GM21576 (cell line): ENCODE data around the gene MYF6.

Experiments
- ATAC-seq: cut with Tn5 transposase; IDR thresholded peaks from one replicate; pipeline ENCODE4 v1.9.1; 2021; ENCODE audit warnings: mild to moderate bottlenecking, moderate library complexity; ENCODE audit not compliant: unreplicated experiment

Gene MYF6

GRCh38 chr12:80702889-80703805 is 4.3 kb upstream of the MYF6 start:
- ATAC-seq, result peak; percentile 84

- no peak for ATAC-seq
Measured at GRCh38 chr12:80704420-80704819, 3.0 kb upstream of the MYF6 start.

- no peak for ATAC-seq
Measured at GRCh38 chr12:80707830-80708258, 410 bp downstream of the MYF6 start.

- no peak for ATAC-seq
Measured at GRCh38 chr12:80708259-80708974, 983 bp downstream of the MYF6 start.

GRCh38 chr12:80708975-80709328 is 1.5 kb downstream of the MYF6 start:
- no peak for ATAC-seq

GRCh38 chr12:80709811-80710726 is 2.6 kb downstream of the MYF6 start:
- ATAC-seq, result peak; percentile 75

- peak; percentile 14 for ATAC-seq
Measured at GRCh38 chr12:80710727-80711449, 3.5 kb downstream of the MYF6 start.

- ATAC-seq, result no peak
Measured at GRCh38 chr12:80711866-80712265, 4.4 kb downstream of the MYF6 start.

- no peak for ATAC-seq
Measured at GRCh38 chr12:80712866-80713265, 5.4 kb downstream of the MYF6 start.

- no peak for ATAC-seq
Measured at GRCh38 chr12:80713419-80713818, 6.0 kb downstream of the MYF6 start.

GRCh38 chr12:80714055-80714454 is 6.6 kb downstream of the MYF6 start:
- ATAC-seq, result no peak

GRCh38 chr12:80714846-80715245 is 7.4 kb downstream of the MYF6 start:
- ATAC-seq, result no peak

- ATAC-seq, result no peak
Measured at GRCh38 chr12:80715713-80716249, 8.3 kb downstream of the MYF6 start.

GRCh38 chr12:80716696-80717469 is 9.4 kb downstream of the MYF6 start, which contains the start of gene MYF5:
Gene MYF5 (plus strand): TSS chr12:80716912. CDS start chr12:80717064, 152 bp downstream.
- ATAC-seq, result no peak

- no peak for ATAC-seq
Measured at GRCh38 chr12:80717856-80718255, 10.4 kb downstream of the MYF6 start.

- ATAC-seq, result no peak
Measured at GRCh38 chr12:80720516-80720915, 13.1 kb downstream of the MYF6 start.

GRCh38 chr12:80721326-80721725 is 13.9 kb downstream of the MYF6 start:
- no peak for ATAC-seq

- no peak for ATAC-seq
Measured at GRCh38 chr12:80745851-80746505, 38.5 kb downstream of the MYF6 start.

GRCh38 chr12:80747800-80748199 is 40.4 kb downstream of the MYF6 start:
- no peak for ATAC-seq
